Spleen (tissue), 7 donors: Measurements from ENCODE around the gene LMCD1.

Source experiments
- POLR2A ChIP-seq, 3 donors: fragments of 450-650 bp; IDR thresholded peaks; one replicate each; pipeline ENCODE4 v1.5.1; 2017; ENCODE audit warnings: antibody characterized with exemption in 3 of 3, mild to moderate bottlenecking in 1 of 3
- POLR2AphosphoS5 ChIP-seq, 3 donors: sonication (generic); formaldehyde crosslinking; IDR thresholded peaks; one replicate each; pipeline ENCODE4 v1.5.1; 2017; ENCODE audit warnings: antibody characterized with exemption in 3 of 3
- TF ChIP-seq, protein P1 (sequence below), 11 experiments: fragments of 200-600 bp in 7 of 11; fragments of 450-650 bp in 4 of 11; sonication (generic) in 4 of 11; IDR thresholded peaks in 8 of 11; conservative IDR thresholded peaks in 3 of 11; 1 replicate in 7 of 11; 2 replicates in 4 of 11; pipeline versions ENCODE4 v1.4.0 to v1.8.0; 2016 to 2021; ENCODE audit warnings: antibody characterized with exemption in 11 of 11, inconsistent platforms in 4 of 11, mild to moderate bottlenecking in 1 of 11
- donor health status: DM: no; HTN: no; CAD: no; lungs with moderate emphysema.
- donor health status: DM: no; HTN: no; CAD: no.
- donor health status: DM: no; HTN: no; CAD: no.

DNA sequence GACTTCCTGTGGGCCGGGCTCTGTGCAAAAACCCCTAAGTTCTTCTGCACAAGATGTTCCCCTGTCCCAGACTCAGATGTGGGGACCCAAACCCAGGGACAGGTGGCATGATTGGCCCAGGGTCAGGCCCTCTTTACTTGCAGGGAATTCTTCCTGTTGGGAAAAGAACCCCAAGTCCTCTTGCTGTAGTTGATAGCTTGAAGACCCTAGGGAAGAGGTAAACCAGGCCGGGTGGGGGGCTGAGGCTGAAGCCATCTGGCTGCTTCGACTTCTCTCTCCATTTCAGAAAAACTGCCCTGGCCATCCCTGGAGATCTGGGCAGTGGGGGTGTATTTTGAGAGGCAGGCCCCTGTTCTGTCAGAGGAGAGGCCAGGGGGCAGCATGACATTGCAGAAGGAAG lies 119.5 kb downstream of the LMCD1 start:
- TF ChIP-seq, protein P1, sequence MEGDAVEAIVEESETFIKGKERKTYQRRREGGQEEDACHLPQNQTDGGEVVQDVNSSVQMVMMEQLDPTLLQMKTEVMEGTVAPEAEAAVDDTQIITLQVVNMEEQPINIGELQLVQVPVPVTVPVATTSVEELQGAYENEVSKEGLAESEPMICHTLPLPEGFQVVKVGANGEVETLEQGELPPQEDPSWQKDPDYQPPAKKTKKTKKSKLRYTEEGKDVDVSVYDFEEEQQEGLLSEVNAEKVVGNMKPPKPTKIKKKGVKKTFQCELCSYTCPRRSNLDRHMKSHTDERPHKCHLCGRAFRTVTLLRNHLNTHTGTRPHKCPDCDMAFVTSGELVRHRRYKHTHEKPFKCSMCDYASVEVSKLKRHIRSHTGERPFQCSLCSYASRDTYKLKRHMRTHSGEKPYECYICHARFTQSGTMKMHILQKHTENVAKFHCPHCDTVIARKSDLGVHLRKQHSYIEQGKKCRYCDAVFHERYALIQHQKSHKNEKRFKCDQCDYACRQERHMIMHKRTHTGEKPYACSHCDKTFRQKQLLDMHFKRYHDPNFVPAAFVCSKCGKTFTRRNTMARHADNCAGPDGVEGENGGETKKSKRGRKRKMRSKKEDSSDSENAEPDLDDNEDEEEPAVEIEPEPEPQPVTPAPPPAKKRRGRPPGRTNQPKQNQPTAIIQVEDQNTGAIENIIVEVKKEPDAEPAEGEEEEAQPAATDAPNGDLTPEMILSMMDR (IDR thresholded peaks at IDR 0.05 in 8 of 11, conservative IDR thresholded peaks at IDR 0.05 in 3 of 11): no peak
- no peak for TF ChIP-seq POLR2A (IDR thresholded peaks at IDR 0.05)
- TF ChIP-seq POLR2AphosphoS5 (IDR thresholded peaks at IDR 0.05): no peak
